DMS 273 (cell line): ENCODE data around the gene BBOX1.
"Not testable (repeated sequence)": the region's sequence is repeated elsewhere in the genome, so short reads cannot be mapped to it uniquely, and the experiment has no call there.

Source experiments
- DNase-seq: peaks from one replicate; lab custom pipeline; 2025; ENCODE audit not compliant: unreplicated experiment; lab: John Stamatoyannopoulos, UW

Gene BBOX1

DNA sequence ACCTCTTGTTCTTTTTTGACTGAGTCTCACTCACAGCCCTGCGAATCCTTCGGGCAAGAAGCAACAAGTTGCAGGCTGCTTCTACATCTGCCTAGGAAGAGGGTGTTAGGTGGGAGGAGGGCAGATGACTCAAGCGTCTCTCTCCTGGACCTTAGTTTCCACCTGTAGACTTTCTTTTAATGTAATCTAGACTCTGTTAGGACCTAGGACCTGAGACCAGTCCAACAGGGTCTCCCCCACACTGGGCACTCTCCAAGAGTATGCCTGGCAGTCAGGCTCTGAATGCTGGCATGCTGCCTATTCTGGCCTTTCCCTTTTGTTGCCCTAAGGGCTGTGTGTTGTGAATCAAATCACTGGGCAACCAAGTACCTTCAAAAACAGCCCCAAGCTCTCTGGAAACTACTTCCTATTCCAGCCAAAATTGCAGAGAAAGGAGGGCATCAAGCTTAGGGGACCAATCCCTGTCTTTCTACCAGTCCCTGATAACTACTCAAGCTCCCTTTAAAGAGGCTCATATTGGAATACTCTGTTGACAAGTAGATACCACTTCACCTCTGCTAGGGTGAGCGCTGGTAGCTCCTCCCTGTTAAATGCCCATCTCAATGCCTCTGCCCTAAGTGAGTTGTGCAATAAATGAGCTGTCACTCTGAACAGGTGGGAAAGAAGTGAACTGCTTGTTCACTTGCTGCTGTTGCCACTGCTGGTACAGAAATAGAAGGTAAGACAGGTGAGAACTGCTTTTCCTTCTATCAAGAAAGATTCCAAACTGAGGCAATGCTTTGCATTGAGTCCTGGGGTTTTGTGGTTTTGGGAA is at the start of gene BBOX1:
BBOX1 (plus strand) TSS at position 514 of the 814 bp plus-strand sequence. CDS start 14,616 bp downstream, outside the sequence.
- DNase-seq: peak; percentile 69

- DNase-seq: no peak
Measured at GRCh38 chr11:26992031-26992541, 48.5 kb upstream of the BBOX1 start.

GRCh38 chr11:26993965-26994457 is 46.6 kb upstream of the BBOX1 start, which contains the start of gene FIBIN:
Gene FIBIN (plus strand): TSS chr11:26994112. CDS start chr11:26994527, 415 bp downstream.
- DNase-seq: peak; percentile 62

DNA sequence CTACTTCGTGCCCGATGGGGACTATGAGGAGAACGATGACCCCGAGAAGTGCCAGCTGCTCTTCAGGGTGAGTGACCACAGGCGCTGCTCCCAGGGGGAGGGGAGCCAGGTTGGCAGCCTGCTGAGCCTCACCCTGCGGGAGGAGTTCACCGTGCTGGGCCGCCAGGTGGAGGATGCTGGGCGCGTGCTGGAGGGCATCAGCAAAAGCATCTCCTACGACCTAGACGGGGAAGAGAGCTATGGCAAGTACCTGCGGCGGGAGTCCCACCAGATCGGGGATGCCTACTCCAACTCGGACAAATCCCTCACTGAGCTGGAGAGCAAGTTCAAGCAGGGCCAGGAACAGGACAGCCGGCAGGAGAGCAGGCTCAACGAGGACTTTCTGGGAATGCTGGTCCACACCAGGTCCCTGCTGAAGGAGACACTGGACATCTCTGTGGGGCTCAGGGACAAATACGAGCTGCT is 46.0 kb upstream of the BBOX1 start:
- DNase-seq: peak; percentile 18

GRCh38 chr11:26995701-26996460 is 44.7 kb upstream of the BBOX1 start:
- DNase-seq: no peak

DNA sequence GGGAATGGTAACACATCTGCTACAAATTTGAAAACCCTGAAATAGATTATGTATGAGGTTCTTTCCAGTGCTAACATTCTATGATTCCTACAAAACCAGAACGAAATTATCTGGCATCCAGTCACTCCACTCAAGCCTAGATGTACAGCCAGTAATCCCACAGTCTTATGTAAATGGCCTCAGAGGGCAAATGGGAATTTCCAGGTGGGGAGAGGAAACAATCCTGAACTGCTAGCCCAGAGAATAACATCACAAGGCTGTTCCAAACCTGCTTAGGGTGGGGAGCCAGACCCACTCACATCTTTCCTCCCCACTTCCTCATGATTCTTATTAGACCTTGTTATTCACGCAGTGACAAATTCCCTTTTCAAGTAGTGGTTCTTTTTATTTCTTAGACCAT is 43.2 kb upstream of the BBOX1 start:
- no peak for DNase-seq

GRCh38 chr11:27001136-27001730 is 39.4 kb upstream of the BBOX1 start:
- DNase-seq: not testable (repeated sequence)

GRCh38 chr11:27002431-27002830 is 38.2 kb upstream of the BBOX1 start:
- no peak for DNase-seq

DNA sequence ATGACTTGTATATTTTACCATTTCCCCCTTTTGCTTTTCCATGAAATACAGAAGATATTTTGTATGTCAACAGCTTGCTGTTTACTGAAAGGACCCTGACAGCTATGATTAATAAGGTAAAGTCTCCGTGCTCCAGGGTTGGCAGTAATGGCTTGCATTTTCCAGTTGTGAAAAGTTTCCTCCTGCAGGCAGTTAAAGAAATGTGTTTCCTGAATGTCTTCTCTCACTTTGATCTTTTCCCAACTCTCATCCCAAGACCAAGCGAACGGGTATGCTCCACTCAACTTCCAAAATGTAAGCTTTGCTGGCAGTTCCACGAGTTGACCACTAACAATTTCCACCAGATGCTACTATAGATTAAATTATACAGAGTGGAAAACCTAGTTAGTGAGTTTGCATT is 37.8 kb upstream of the BBOX1 start:
- DNase-seq: no peak

GRCh38 chr11:27004103-27004502 is 36.5 kb upstream of the BBOX1 start:
- no peak for DNase-seq

- DNase-seq: no peak
Measured at GRCh38 chr11:27008811-27009535, 31.6 kb upstream of the BBOX1 start.

- peak; percentile 33 for DNase-seq
Measured at GRCh38 chr11:27011560-27012233, 28.9 kb upstream of the BBOX1 start.

DNA sequence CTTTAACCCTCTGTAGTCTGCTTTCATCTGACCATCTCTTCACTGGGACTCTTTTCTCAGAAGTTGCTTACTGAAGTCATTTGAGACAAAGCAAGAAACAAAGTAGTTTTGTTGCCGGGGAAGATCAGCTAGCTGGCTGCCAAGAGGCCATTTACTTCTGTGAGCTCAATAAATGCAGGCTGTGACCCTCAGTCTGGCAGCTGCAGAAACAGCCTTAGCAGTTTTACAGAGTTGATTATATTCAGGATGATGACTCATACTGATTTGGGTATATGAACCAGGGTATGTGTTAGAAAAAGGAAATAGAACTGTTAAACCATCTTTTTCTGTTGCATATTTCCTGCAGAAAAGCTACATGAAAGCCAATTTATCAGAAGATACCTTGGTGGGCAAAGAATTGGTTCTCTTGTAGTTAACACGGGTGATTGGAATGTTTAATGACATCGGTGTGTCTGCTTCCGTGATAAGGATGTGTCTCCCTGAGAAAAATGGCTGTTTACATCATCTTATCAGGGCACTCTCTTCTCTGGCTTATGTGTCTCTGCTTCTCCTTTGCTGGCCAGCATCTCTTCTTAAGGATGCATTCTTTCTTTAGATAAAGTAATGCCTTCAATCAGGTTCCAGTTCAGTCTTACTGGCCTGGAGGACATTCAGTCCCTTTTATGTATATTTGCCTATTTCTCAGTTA is 28.2 kb upstream of the BBOX1 start:
- peak; percentile 70 for DNase-seq

DNA sequence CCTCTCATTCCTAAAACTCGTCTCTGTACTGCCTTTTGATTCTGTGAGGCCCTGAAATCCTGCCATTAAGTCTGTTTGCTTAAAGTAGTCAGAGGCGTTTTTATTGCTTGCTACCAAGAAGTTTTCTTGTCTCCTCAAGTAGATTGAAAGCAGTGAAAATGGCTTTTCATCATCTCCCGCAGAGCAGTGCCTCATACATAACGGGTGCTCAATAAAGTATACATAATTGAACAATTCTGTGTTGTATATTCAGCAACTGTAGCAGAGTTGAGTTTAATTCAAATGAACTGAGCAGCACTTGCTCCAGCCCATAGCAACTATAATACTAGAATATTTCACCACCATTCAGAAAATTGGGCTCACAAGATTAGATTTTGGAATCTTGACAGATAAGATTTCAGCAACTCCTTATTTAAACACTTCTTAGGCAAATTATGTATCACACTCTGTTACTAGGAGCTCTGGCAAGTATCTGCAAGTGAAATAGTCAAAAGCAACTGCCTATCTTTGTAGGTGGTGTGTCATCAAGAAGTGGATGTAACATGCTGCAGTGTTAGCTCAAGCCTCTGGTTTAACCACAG is 26.7 kb upstream of the BBOX1 start:
- DNase-seq: no peak

DNA sequence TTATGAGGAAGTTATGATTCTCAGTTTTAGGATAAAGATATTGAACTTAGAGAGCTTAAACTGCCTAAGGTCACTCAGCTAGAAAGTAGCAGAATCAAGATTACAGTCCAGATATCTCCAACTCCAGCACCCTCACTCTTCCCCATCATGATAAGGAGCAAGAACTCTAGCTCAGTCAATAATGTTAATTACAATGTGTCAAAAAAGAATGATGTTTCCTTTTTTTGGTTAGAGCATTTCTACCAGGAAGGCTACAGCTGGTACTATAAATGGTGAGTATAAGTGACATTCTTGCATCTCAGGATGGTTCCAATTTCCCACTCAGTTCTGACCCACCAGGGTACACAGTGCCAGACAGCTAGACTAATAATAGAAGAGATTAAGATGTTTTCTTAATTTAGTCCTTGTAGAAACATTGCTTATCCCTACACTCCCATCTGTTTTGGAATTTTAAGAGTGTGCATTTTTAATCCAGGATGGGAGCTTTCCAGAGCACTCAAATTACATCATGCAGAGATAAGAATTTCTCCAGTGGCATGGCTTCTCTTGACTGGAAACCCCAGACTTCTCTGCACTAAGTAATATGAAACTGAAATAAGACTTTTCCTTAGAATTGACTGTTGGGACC is 21.6 kb upstream of the BBOX1 start:
- DNase-seq: peak; percentile 25

- peak; percentile 47 for DNase-seq
Measured at GRCh38 chr11:27020751-27021150, 19.9 kb upstream of the BBOX1 start.

GRCh38 chr11:27022659-27023251 is 17.9 kb upstream of the BBOX1 start:
- DNase-seq: no peak

DNA sequence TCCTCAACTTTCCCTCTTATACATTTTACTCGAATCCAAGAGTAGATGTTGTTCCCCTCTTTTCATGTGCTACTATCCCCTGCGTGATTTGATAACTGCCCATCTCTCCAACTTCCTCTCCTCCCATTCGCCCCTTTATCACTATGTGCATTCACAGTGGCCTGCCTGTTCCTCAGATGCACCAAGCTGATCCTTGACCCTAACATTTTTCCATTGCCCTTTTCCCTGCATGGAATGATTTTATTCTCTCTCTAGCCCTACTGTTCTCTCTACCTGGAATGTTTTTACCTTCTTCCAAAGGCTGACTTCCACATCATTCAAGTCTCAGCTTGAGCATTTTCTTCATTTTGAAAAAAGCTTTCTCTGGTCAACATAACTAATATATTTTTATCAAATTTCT is 15.8 kb upstream of the BBOX1 start:
- DNase-seq: no peak
